GM18498 (cell line): ENCODE data around the gene STK32A.

Source experiments
- ATAC-seq: cut with Tn5 transposase; IDR thresholded peaks from one replicate; pipeline ENCODE4 v1.9.1; 2021; ENCODE audit warnings: mild to moderate bottlenecking, moderate library complexity; ENCODE audit not compliant: unreplicated experiment

STK32A gene

GRCh38 chr5:147248561-147248960 lies 13.7 kb downstream of the STK32A start:
- ATAC-seq = no peak

DNA sequence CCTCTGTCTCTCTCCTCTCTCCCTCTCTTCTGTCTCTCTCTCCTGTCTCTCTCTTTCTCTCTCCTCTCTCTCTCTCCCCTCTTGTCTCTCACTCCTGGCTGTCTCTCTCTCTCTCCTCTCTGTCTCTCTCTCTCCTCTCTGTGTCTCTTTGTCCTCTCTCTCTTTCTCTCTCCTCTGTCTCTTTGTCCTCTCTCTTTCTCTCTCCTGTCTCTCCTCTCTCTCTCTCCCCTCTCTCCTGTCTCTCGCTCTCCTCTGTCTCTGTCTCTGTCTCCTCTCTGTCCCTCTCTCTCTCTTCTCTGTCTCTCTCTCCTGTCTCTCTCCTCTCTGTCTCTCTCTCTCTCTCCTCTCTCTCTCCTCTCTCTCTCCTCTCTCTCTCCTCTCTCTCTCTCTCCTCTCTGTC lies 25.0 kb downstream of the STK32A start:
- ATAC-seq = no peak

GRCh38 chr5:147267082-147267832 lies 32.4 kb downstream of the STK32A start:
- ATAC-seq = no peak

- ATAC-seq = no peak
Observed at GRCh38 chr5:147276497-147276896, 41.7 kb downstream of the STK32A start.

GRCh38 chr5:147286296-147286695 lies 51.5 kb downstream of the STK32A start:
- no peak for ATAC-seq

DNA sequence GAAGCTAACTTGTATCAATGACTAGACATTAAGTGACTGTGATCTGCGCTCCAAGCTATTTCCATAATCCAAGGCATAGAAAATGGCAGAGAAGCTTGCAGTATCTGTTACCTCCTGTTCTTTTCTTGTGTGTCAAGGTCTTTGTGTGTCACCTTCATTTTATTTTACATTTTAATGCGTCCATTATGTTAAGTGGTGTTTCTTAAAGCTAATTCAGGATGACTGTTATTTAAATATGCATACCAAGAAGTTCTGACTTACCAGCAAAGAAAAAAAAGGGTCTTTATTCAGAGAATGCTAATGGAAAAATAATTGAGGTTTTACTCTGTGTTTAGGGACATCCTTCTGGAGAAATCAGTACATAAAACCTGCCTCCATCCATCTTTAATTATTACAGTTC lies 52.3 kb downstream of the STK32A start:
- ATAC-seq = no peak

DNA sequence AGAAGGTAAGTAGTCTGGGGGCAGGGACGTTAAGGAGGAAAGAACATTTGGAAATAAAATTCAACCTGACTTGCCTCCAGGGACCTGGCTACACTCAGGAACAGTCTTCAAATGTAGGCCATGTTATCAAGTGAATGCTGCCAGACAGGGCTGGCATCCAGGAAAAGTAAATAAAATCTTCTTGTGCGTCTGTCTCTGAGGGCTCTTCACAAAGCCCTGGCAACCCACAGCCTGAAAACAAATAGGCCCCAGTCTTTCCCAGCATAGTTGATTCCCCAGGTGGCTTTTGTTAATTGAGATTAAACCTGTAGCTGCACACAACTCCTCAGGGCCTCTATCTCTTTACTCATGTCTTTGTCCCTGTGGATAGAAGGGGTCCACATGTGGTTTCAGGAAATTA lies 55.4 kb downstream of the STK32A start:
- ATAC-seq = no peak

DNA sequence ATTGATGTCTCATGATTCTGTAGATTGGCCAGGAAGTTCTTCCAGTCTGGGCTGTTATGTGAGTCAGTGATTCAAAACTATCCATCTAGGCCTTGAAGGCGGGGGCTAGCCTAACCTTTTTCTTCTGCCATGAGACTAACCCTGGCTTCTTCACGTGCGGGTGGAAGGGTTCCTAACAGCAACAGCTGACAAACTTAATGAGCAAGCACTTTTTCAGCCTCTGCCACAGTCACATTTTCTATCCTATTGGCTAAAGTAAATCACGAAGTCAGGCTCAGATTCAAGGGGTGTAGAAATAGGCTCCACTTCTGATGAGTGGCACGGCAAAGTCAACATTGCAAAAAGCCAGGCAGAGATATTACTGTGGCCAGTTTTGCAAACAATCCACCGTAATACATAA lies 68.4 kb downstream of the STK32A start:
- ATAC-seq = no peak

DNA sequence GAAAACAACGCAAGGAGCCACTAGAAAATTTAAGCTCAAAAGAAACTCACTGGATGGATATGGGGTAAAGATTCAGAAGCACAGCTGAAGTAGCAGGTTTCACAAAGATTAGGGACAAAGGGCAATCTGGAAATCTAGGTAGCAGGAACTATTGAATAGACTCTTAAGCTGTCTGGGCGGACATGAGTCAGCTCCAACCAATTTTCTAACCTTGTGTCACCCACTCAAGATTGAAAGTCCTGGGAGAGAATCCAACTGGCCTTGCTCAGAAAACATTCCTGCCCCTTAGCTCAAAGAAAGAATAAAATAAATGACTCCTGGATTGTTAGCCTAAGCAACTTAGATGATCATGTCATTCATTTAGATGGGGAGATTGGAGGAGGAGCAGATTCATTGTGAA lies 69.2 kb downstream of the STK32A start:
- no peak for ATAC-seq

- ATAC-seq = no peak
Observed at GRCh38 chr5:147305147-147305546, 70.3 kb downstream of the STK32A start.

GRCh38 chr5:147306351-147306750 lies 71.5 kb downstream of the STK32A start:
- no peak for ATAC-seq

DNA sequence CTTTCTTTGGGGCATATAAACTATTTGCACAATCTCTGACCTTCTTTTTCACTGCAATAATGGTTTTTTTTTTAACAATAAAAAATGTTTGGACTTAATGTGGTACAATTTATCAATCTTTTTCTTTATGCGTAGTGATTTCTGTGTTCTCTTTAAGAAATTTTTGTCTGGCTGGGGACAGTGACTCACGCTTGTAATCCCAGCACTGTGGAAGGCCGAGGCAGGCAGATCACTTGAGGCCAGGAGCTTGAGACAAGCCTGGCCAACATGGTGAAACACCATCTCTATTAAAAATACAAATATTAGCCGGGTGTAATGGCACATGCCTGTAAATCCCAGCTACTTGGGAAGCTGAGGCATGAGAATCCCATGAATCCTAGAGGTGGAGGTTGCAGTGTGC lies 72.3 kb downstream of the STK32A start:
- ATAC-seq = no peak

DNA sequence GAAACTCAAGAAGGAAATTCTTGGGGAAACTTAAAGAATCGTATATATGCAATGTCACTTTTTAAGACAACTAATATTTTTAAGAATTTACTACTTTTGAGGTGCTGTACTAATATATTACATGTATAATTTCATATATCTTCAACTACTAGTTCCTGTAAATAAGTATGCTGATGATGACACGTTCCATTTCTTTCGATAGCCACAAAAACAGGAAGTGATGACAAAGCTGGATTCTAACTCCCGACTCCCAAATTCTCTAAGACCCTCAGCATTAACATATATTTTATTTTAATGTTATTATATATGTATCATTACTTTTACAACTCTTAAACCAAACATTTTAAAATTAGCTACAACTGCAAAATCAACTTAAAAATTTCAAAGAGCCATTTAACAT lies 74.8 kb downstream of the STK32A start:
- no peak for ATAC-seq

GRCh38 chr5:147310059-147310704 lies 75.4 kb downstream of the STK32A start:
- ATAC-seq = no peak

GRCh38 chr5:147317978-147318684 lies 83.3 kb downstream of the STK32A start:
- ATAC-seq = no peak

GRCh38 chr5:147321569-147321968 lies 86.7 kb downstream of the STK32A start:
- ATAC-seq = no peak

DNA sequence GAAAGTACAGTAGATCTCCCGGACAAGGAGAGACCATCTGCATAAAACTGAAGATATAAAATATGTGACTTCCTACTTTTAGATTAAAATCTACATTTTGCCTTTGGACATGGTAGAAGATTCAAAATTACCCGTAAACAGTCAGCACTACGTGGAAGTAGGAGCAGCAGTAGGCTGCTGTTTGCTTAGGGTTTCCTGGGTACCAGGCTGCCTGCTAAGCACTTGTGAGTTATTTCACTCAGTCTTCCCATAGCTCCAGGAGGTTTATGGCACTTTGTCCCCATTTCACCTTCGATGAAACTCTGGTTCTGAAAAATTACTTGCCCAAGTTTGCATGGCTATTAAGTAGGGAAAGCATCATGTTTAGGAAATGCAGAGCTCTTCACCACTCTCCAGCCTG lies 92.6 kb downstream of the STK32A start:
- no peak for ATAC-seq

- ATAC-seq = no peak
Observed at GRCh38 chr5:147327905-147328304, 93.1 kb downstream of the STK32A start.

GRCh38 chr5:147332658-147333057 lies 97.8 kb downstream of the STK32A start:
- peak; percentile 56 for ATAC-seq

- no peak for ATAC-seq
Observed at GRCh38 chr5:147336876-147337275, 102.0 kb downstream of the STK32A start.

GRCh38 chr5:147339313-147339712 lies 104.5 kb downstream of the STK32A start:
- ATAC-seq = no peak

DNA sequence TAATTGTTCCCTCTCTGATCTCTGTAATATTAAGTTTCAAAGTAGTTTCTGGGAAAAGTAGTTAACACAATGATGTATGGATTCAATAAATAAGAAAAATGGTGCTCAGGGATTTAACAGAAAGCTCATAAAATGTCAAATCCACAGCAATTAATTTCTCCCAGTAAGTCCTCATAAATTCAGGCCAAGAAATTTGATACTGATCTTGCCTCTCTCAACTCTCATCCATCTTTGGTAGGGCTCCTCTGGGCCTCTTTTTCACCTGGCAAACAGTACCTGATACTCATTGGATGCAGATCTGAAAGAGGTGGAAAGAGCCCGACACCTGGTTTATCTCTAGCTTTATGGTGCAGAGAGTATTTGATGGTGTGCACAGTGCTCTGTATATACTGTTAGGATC lies 106.1 kb downstream of the STK32A start:
- ATAC-seq = no peak
